CD1c-positive myeloid dendritic cell (primary cell): ENCODE results near the gene CAMTA1.
A peak's percentile ranks its signal among the peaks of the same experiment; 100 is the strongest.

Experiments used
- DNase-seq: peaks from one replicate; pipeline ENCODE4 v3.0.0-alpha.2; 2016; ENCODE audit errors: extremely low spot score

Gene CAMTA1

GRCh38 chr1:7529917-7530316, 744.7 kb downstream of the CAMTA1 start:
- DNase-seq: no peak

GRCh38 chr1:7531562-7532340, 746.5 kb downstream of the CAMTA1 start:
- no peak for DNase-seq

- no peak for DNase-seq
These were observed 747.8 kb downstream of the CAMTA1 start for GRCh38 chr1:7533006-7533405.

GRCh38 chr1:7534061-7534825, 749.0 kb downstream of the CAMTA1 start:
- DNase-seq: no peak

- no peak for DNase-seq
These were observed 749.8 kb downstream of the CAMTA1 start for GRCh38 chr1:7535016-7535415.

- DNase-seq: no peak
These were observed 751.0 kb downstream of the CAMTA1 start for GRCh38 chr1:7535934-7536878.

GRCh38 chr1:7536891-7537591, 751.8 kb downstream of the CAMTA1 start:
- no peak for DNase-seq

- DNase-seq: no peak
These were observed 752.8 kb downstream of the CAMTA1 start for GRCh38 chr1:7538033-7538432.

GRCh38 chr1:7538849-7539768, 753.9 kb downstream of the CAMTA1 start:
- DNase-seq: no peak

GRCh38 chr1:7539769-7540175, 754.5 kb downstream of the CAMTA1 start:
- DNase-seq: no peak

GRCh38 chr1:7540816-7541215, 755.6 kb downstream of the CAMTA1 start:
- no peak for DNase-seq

- DNase-seq: no peak
These were observed 756.4 kb downstream of the CAMTA1 start for GRCh38 chr1:7541629-7542028.

- DNase-seq: no peak
These were observed 758.5 kb downstream of the CAMTA1 start for GRCh38 chr1:7543718-7544090.

- peak; percentile 49 for DNase-seq
These were observed 764.3 kb downstream of the CAMTA1 start for GRCh38 chr1:7549277-7550161.

- no peak for DNase-seq
These were observed 765.1 kb downstream of the CAMTA1 start for GRCh38 chr1:7550261-7550865.

- DNase-seq: no peak
These were observed 765.7 kb downstream of the CAMTA1 start for GRCh38 chr1:7550981-7551380.

GRCh38 chr1:7551442-7551841, 766.2 kb downstream of the CAMTA1 start:
- DNase-seq: no peak

GRCh38 chr1:7552402-7552801, 767.1 kb downstream of the CAMTA1 start:
- no peak for DNase-seq
